Ovary (tissue), 1 donor: ENCODE data around the gene IFNLR1.

Experiments
- EP300 ChIP-seq: sonication (generic); formaldehyde crosslinking; IDR thresholded peaks from one replicate; pipeline ENCODE4 v1.6.1; 2017; ENCODE audit warnings: antibody characterized with exemption
- POLR2A ChIP-seq: fragments of 450-650 bp; IDR thresholded peaks from one replicate; pipeline ENCODE4 v1.6.1; 2017; ENCODE audit warnings: antibody characterized with exemption, mild to moderate bottlenecking, moderate library complexity

DNA sequence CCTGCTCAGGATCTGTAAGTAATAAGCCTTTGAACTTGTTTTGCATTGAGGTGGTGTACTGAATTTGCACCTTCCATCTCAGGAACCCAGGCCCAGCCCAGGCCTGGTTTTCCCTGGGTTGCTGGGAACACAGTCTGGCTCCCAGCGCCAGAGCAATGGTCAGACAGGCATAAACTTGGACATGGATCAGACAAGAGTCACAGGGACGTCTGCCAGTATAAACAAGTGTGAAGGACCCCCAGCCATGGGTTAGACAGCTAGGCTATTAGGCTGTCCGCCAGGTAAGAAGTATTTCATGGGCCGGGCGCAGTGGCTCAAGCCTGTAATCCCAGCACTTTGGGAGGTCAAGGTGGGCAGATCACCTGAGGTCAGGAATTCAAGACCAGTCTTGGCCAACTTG lies 5.5 kb downstream of the IFNLR1 start:
- TF ChIP-seq EP300 = no peak
- TF ChIP-seq POLR2A = no peak
